Measurements from ENCODE around the gene PEX5L.

DNA sequence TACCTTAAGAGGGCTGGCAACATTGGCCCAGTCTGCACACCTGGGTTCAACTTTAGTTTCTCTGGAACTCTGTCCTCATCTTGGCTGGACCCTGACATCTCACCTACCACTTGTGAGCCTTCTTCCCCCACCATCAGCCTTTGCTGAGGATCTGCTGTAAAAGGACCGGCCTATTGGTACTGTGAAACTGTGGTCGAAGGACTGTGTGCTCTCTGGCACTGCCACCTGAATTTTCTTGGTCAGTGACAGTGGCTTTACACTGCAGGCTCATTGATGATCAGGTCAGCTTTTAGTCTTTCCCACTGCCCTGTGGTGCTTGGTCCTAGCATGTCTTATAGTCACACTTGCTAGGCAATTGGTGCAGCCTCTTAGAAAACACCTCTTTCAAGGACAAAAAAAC is 86.9 kb downstream of the PEX5L start:
- TF ChIP-seq CEBPB (IDR thresholded peaks at IDR 0.05) (no peak), ZBTB7A (IDR thresholded peaks at IDR 0.05; ENCODE audit: low read depth) (no peak), TAF1 (IDR thresholded peaks at IDR 0.05; ENCODE audit: low read depth) (no peak), EP300 (IDR thresholded peaks at IDR 0.05; ENCODE audit: borderline replicate concordance) (no peak), CREB1 (IDR thresholded peaks at IDR 0.05; ENCODE audit: low read depth) (no peak), YY1 (IDR thresholded peaks at IDR 0.05; ENCODE audit: low read depth) (no peak), RAD21 (IDR thresholded peaks at IDR 0.05; ENCODE audit: low read depth) (no peak), FOXM1 (IDR thresholded peaks at IDR 0.05; ENCODE audit: borderline replicate concordance, low read depth) (no peak), TCF12 (IDR thresholded peaks at IDR 0.05; ENCODE audit: low read depth) (no peak), EGR1 (IDR thresholded peaks at IDR 0.05) (no peak), TEAD4 (IDR thresholded peaks at IDR 0.05) (no peak), NFIC (IDR thresholded peaks at IDR 0.05) (no peak)
- TF ChIP-seq, protein P1, sequence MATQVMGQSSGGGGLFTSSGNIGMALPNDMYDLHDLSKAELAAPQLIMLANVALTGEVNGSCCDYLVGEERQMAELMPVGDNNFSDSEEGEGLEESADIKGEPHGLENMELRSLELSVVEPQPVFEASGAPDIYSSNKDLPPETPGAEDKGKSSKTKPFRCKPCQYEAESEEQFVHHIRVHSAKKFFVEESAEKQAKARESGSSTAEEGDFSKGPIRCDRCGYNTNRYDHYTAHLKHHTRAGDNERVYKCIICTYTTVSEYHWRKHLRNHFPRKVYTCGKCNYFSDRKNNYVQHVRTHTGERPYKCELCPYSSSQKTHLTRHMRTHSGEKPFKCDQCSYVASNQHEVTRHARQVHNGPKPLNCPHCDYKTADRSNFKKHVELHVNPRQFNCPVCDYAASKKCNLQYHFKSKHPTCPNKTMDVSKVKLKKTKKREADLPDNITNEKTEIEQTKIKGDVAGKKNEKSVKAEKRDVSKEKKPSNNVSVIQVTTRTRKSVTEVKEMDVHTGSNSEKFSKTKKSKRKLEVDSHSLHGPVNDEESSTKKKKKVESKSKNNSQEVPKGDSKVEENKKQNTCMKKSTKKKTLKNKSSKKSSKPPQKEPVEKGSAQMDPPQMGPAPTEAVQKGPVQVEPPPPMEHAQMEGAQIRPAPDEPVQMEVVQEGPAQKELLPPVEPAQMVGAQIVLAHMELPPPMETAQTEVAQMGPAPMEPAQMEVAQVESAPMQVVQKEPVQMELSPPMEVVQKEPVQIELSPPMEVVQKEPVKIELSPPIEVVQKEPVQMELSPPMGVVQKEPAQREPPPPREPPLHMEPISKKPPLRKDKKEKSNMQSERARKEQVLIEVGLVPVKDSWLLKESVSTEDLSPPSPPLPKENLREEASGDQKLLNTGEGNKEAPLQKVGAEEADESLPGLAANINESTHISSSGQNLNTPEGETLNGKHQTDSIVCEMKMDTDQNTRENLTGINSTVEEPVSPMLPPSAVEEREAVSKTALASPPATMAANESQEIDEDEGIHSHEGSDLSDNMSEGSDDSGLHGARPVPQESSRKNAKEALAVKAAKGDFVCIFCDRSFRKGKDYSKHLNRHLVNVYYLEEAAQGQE (IDR thresholded peaks at IDR 0.05; ENCODE audit: low read depth), result no peak
- TF ChIP-seq, protein P2, sequence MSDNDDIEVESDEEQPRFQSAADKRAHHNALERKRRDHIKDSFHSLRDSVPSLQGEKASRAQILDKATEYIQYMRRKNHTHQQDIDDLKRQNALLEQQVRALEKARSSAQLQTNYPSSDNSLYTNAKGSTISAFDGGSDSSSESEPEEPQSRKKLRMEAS (IDR thresholded peaks at IDR 0.05), result no peak
